Esophagus muscularis mucosa (tissue), 3 donors: ENCODE results near the gene ZBTB7B.

ENCODE experiments used
- CTCF ChIP-seq, 3 experiments: fragments of 200-600 bp in 2 of 3; fragments of 450-650 bp in 1 of 3; sonication (generic) in 2 of 3; IDR thresholded peaks; one replicate each; pipeline ENCODE4 v1.5.1; 2017 to 2019; ENCODE audit warnings: antibody characterized with exemption in 3 of 3, mild to moderate bottlenecking in 2 of 3, moderate library complexity in 1 of 3
- POLR2A ChIP-seq: fragments of 450-650 bp; IDR thresholded peaks from one replicate; pipeline ENCODE4 v1.6.1; 2017; ENCODE audit warnings: antibody characterized with exemption, moderate library complexity, mild to moderate bottlenecking, low read depth
- POLR2AphosphoS5 ChIP-seq, 2 donors: sonication (generic); formaldehyde crosslinking; IDR thresholded peaks; one replicate each; pipeline ENCODE4 v1.6.1; 2017; ENCODE audit warnings: antibody characterized with exemption in 2 of 2

- no peak for TF ChIP-seq CTCF (IDR thresholded peaks at IDR 0.05)
- no peak for TF ChIP-seq POLR2AphosphoS5 (IDR thresholded peaks at IDR 0.05)
- no peak for TF ChIP-seq POLR2A
Measured at GRCh38 chr1:154978360-154978759, 24.2 kb upstream of the ZBTB7B start.
